C4-2B (cell line): ENCODE data around the gene TMEM131L.

ENCODE experiments used
- ZFX ChIP-seq: fragments of 450-650 bp; IDR thresholded peaks from 2 replicates; pipeline ENCODE4 v1.6.1; 2017
- TF ChIP-seq, protein P1 (sequence below): fragments of 450-650 bp; conservative IDR thresholded peaks from 2 replicates; pipeline ENCODE4 v1.5.1; 2017; ENCODE audit warnings: mild to moderate bottlenecking

DNA sequence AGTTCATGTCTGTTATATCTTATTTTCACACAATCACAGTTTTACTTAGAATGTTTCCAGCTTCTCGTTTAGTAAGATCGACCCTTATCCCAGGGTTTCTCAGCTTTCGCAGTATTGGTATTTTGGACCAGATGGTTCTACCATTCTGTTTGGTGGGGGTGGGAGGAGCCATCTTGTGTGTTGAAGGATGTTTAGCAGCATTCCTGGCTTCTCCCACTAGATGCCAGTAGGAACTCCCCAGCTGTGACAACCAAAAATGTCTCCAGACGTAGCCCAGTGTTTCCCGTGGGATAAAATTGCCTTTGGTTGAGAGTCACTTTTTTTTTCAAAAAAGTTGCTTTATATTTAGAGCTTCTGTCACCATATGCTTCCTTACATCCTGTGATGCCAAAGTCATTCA, 127.0 kb downstream of the TMEM131L start:
- TF ChIP-seq, protein P1, sequence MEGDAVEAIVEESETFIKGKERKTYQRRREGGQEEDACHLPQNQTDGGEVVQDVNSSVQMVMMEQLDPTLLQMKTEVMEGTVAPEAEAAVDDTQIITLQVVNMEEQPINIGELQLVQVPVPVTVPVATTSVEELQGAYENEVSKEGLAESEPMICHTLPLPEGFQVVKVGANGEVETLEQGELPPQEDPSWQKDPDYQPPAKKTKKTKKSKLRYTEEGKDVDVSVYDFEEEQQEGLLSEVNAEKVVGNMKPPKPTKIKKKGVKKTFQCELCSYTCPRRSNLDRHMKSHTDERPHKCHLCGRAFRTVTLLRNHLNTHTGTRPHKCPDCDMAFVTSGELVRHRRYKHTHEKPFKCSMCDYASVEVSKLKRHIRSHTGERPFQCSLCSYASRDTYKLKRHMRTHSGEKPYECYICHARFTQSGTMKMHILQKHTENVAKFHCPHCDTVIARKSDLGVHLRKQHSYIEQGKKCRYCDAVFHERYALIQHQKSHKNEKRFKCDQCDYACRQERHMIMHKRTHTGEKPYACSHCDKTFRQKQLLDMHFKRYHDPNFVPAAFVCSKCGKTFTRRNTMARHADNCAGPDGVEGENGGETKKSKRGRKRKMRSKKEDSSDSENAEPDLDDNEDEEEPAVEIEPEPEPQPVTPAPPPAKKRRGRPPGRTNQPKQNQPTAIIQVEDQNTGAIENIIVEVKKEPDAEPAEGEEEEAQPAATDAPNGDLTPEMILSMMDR: no peak; the same call in 1 of the 2 replicates
- no peak for TF ChIP-seq ZFX
